Transverse colon (tissue), 4 donors: ENCODE measurements around the gene SKIL. TPM values are rescaled to one million over a fixed set of nuclear protein-coding genes. Genes with fewer than 3 reads are reported as not detected.

Experiments used
- DNase-seq: peaks from one replicate; pipeline ENCODE4 v3.0.0-alpha.2; 2019
- H3K27ac ChIP-seq, 4 donors: fragments of 200-600 bp; sonication (generic); 2 replicates each; pipeline ENCODE4 v1.5.1; 2016 to 2018; ENCODE audit warnings: inconsistent platforms in 4 of 4
- H3K27me3 ChIP-seq: fragments of 200-600 bp; sonication (generic); 2 replicates; pipeline ENCODE4 v1.5.1; 2017; ENCODE audit warnings: inconsistent platforms
- H3K36me3 ChIP-seq, 4 donors: fragments of 200-600 bp; sonication (generic); 2 replicates each; pipeline ENCODE4 v1.5.1; 2017 to 2019; ENCODE audit warnings: inconsistent platforms in 4 of 4
- H3K4me1 ChIP-seq, 4 donors: fragments of 200-600 bp; sonication (generic); 2 replicates each; pipeline ENCODE4 v1.5.1; 2017 to 2020; ENCODE audit warnings: inconsistent platforms in 4 of 4
- H3K4me3 ChIP-seq, 4 donors: fragments of 200-600 bp; sonication (generic); 1 replicate in 1 of 4; 2 replicates in 3 of 4; pipeline versions ENCODE4 v1.5.1 to v1.6.1; 2017 to 2019; ENCODE audit warnings: inconsistent platforms in 4 of 4
- H3K9me3 ChIP-seq, 2 donors: fragments of 200-600 bp; sonication (generic); 2 replicates each; pipeline ENCODE4 v1.5.1; 2017 to 2019; ENCODE audit warnings: inconsistent platforms in 2 of 2
- EP300 ChIP-seq: sonication (generic); formaldehyde crosslinking; IDR thresholded peaks from one replicate; pipeline ENCODE4 v1.6.1; 2017; ENCODE audit warnings: antibody characterized with exemption, low read depth
- POLR2A ChIP-seq: fragments of 450-650 bp; IDR thresholded peaks from one replicate; pipeline ENCODE4 v1.6.1; 2016; ENCODE audit warnings: antibody characterized with exemption, mild to moderate bottlenecking, moderate library complexity
- POLR2AphosphoS5 ChIP-seq, 3 donors: sonication (generic); formaldehyde crosslinking; IDR thresholded peaks; one replicate each; pipeline ENCODE4 v1.6.1; 2016; ENCODE audit warnings: antibody characterized with exemption in 3 of 3
- WGBS, 2 donors: methylation state at CpG; one replicate each; pipeline ENCODE4 v1.1.5; 2018; ENCODE audit warnings: low coverage in 1 of 2; 5-methylcytosine and 5-hydroxymethylcytosine counted together
- in situ Hi-C, 4 donors: fragments of 200-750 bp; cut with MboI; loops; one replicate each; pipeline versions ENCODE4 v1.15.0 to v1.15.1; 2017; ENCODE audit warnings: low sequenced_read_pairs in 3 of 4, low pct_ligation_motif_present in 1 of 4, low pct_unique_long_range_greater_than_20kb in 1 of 4
- intact Hi-C: fragments of 100-400 bp; cut with DNase I; formaldehyde crosslinking; loops from one replicate; pipeline ENCODE4 v1.15.1; 2023; ENCODE audit warnings: low total_unique reads
- total RNA-seq, 4 donors: library from RNA; depleted of rRNA; stranded (reverse); fragments of >200 nt; gene quantifications; one replicate each; pipeline ENCODE4 v1.1.0, GENCODE V29; 2016
- TF ChIP-seq, protein P1 (sequence below), 5 experiments: fragments of 200-600 bp in 3 of 5; fragments of 450-650 bp in 2 of 5; sonication (generic) in 3 of 5; IDR thresholded peaks; 1 replicate in 2 of 5; 2 replicates in 3 of 5; pipeline ENCODE4 v1.5.1; 2016 to 2017; ENCODE audit warnings: antibody characterized with exemption in 5 of 5, inconsistent platforms in 3 of 5, mild to moderate bottlenecking in 2 of 5, moderate library complexity in 1 of 5

The SKIL gene
- total RNA-seq, 4 donors from 2014 or later = 27.0 to 78.4 (median 43.1) TPM

GRCh38 chr3:170425491-170426239, 68.2 kb downstream of the SKIL start:
- WGBS, 2 donors = 73 to 84% methylated on average over 3 to 11 of the region's 11 CpGs
- Histone ChIP-seq H3K36me3 (no peaks in the 10 kb centered on the region), H3K9me3 (no peaks in the 10 kb centered on the region), H3K4me3 (no peak overlapping the region), H3K27me3 (peaks cover 1% of the 10 kb centered on the region), H3K4me1 (peaks cover 0 to 3% (median 0%) of the 10 kb centered on the region in 4 donors), H3K27ac (no peak overlapping the region)
- intact Hi-C loops = no loop called here
- TF ChIP-seq EP300 (no peak), POLR2A (no peak), POLR2AphosphoS5 (IDR thresholded peaks at IDR 0.05) (no peak)
- TF ChIP-seq, protein P1, sequence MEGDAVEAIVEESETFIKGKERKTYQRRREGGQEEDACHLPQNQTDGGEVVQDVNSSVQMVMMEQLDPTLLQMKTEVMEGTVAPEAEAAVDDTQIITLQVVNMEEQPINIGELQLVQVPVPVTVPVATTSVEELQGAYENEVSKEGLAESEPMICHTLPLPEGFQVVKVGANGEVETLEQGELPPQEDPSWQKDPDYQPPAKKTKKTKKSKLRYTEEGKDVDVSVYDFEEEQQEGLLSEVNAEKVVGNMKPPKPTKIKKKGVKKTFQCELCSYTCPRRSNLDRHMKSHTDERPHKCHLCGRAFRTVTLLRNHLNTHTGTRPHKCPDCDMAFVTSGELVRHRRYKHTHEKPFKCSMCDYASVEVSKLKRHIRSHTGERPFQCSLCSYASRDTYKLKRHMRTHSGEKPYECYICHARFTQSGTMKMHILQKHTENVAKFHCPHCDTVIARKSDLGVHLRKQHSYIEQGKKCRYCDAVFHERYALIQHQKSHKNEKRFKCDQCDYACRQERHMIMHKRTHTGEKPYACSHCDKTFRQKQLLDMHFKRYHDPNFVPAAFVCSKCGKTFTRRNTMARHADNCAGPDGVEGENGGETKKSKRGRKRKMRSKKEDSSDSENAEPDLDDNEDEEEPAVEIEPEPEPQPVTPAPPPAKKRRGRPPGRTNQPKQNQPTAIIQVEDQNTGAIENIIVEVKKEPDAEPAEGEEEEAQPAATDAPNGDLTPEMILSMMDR (IDR thresholded peaks at IDR 0.05) = no peak
- no peak for DNase-seq
- in situ Hi-C loops = loop anchor here in 1 of 4 donors (25.0 kb wide), 1 partner anchor 387 kb away; no protein-coding TSS in a partner anchor

DNA sequence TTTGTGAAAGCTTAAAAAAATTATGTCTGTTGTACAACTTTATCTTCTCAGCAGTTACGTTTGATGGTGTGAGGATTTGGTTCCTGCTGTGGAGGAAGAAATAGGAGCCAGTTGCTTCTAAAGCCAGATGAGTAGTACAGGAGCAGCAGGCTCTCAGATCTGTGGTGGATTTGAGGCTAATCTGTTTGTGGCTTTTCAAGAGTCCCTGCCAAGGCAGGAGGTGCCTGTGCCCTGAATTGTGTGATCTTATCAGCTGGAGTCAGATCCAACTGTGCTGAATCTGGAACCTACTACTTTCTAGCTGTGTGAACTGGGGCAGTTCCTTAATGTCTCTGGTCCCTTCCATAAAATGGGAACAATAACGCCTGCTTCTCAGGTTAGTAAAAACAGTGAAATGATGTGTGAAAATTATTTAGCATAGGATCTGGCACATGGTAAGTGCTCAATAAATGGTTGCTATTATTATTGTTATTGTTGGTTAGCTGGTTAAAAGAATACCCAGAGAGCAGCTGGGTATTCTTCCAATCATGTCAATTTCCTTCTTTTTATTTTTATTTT, 68.8 kb downstream of the SKIL start:
- no peak overlapping the region for H3K4me3 ChIP-seq
- no peak for DNase-seq
- TF ChIP-seq, protein P1 (IDR thresholded peaks at IDR 0.05) = no peak
- TF ChIP-seq POLR2A (no peak), POLR2AphosphoS5 (IDR thresholded peaks at IDR 0.05) (no peak), EP300 (no peak)
- H3K4me1 ChIP-seq = peaks cover 0 to 2% (median 0%) of the 10 kb centered on the region in 4 donors
- no peak overlapping the region for H3K27ac ChIP-seq
- in situ Hi-C loops (loop anchor here in 1 of 4 donors (25.0 kb wide), 1 partner anchor 386 kb away; no protein-coding TSS in a partner anchor), intact Hi-C loops (no loop called here)
- 74 to 100% methylated on average over 1 to 2 of the region's 2 CpGs for WGBS, 2 donors
- H3K36me3 ChIP-seq = no peaks in the 10 kb centered on the region
- H3K9me3 ChIP-seq = no peaks in the 10 kb centered on the region
- H3K27me3 ChIP-seq = no peaks in the 10 kb centered on the region

DNA sequence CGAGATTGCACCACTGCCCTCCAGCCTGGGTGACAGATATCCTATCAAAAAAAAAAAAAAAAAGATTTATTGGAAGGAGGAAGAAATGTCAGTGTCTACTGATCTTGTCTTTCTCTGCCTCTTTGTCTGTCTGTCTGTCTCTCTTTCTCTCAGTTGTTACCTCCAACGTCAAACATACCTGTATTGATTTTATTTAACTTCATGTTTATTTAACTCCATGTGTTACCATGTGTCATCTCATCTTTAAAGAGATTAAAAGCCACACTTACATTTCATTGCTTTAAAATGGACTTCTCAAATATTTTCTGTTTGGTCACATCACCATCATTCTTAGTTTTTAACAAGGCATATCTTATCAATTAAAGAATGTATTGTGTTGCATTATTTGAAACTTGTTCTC, 70.6 kb downstream of the SKIL start:
- Histone ChIP-seq H3K27ac (no peak overlapping the region), H3K36me3 (no peaks in the 10 kb centered on the region), H3K27me3 (no peaks in the 10 kb centered on the region), H3K4me3 (no peak overlapping the region), H3K4me1 (no peaks in the 10 kb centered on the region), H3K9me3 (no peaks in the 10 kb centered on the region)
- TF ChIP-seq, protein P1 (IDR thresholded peaks at IDR 0.05) = no peak
- TF ChIP-seq EP300 (no peak), POLR2A (no peak), POLR2AphosphoS5 (IDR thresholded peaks at IDR 0.05) (no peak)
- in situ Hi-C loops = loop anchor here in 1 of 4 donors (25.0 kb wide), 1 partner anchor 384 kb away; no protein-coding TSS in a partner anchor
- intact Hi-C loops = no loop called here
- WGBS, 2 donors = 73% methylated on average over 2 of the region's 2 CpGs
- DNase-seq = no peak

- Histone ChIP-seq H3K36me3 (no peaks in the 10 kb centered on the region), H3K4me3 (no peak overlapping the region), H3K27me3 (no peaks in the 10 kb centered on the region), H3K4me1 (no peaks in the 10 kb centered on the region), H3K27ac (no peak overlapping the region), H3K9me3 (no peaks in the 10 kb centered on the region)
- DNase-seq = no peak
- 42 to 66% methylated on average over 1 of the region's 1 CpG for WGBS, 2 donors
- TF ChIP-seq, protein P1 (IDR thresholded peaks at IDR 0.05) = no peak
- TF ChIP-seq EP300 = no peak
- TF ChIP-seq POLR2AphosphoS5 (IDR thresholded peaks at IDR 0.05) = no peak
- TF ChIP-seq POLR2A = no peak
- intact Hi-C loops (no loop called here), in situ Hi-C loops (loop anchor here in 1 of 4 donors (25.0 kb wide), 1 partner anchor 383 kb away; no protein-coding TSS in a partner anchor)
Measured at GRCh38 chr3:170429050-170429449, 71.5 kb downstream of the SKIL start.
